T-helper 2 cell treated with Interferon-gamma antibody and Interleukin-4, amounts not matched to agents 100 ng/mL and 5 ng/mL, for 36 hours (primary cell): ENCODE results near the gene FOXP1. TPM values are rescaled to one million over a fixed set of nuclear protein-coding genes. Genes with fewer than 3 reads are reported as not detected.

Experiments used
- intact Hi-C: fragments of 100-400 bp; cut with micrococcal nuclease; formaldehyde crosslinking; loops from one replicate; pipeline ENCODE4 v1.15.1; 2023
- total RNA-seq: library from RNA; stranded (reverse); gene quantifications from 2 replicates; pipeline ENCODE4 v1.2.3, GENCODE V29; 2022

FOXP1 gene
- total RNA-seq, 1 donor from 2014 or later: 113 TPM

DNA sequence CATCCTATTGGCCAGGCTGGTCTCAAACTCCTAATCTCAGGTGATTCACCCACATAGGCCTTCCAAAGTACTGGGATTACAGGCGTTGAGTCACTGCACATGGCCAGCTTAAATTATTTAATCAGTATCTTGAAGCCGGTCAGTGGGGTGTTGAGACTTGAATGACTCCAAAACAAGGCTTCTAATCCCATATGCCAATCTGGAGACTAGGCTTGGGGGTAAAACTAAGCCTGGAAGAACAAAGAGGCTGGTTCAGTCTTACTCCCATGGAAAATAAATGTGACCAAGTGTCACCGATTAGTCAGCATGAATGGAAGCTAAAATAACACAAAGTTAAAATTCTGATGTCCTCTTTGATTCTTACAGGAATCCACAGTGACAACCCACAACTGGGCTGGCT lies 509.1 kb downstream of the FOXP1 start:
- intact Hi-C loops: no loop called here

DNA sequence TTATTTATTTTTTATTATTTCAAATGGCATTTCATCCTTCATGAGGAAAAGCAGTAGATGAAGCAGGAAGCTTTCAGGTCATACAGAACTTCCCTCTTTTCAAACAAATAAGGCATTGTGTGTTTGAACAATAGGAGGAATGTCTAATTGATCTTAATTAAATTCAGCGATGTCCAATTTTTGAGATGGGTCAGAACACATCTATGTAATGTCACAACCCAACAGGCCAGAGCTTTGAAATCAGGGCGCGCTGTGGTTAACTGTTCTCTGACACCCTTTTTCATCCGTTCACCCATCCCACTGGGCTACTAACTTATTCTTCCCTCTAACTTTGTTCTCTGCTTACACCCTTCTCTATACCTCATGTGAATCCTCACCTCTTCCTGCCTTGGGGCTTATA lies 510.5 kb downstream of the FOXP1 start:
- intact Hi-C loops: no loop called here

DNA sequence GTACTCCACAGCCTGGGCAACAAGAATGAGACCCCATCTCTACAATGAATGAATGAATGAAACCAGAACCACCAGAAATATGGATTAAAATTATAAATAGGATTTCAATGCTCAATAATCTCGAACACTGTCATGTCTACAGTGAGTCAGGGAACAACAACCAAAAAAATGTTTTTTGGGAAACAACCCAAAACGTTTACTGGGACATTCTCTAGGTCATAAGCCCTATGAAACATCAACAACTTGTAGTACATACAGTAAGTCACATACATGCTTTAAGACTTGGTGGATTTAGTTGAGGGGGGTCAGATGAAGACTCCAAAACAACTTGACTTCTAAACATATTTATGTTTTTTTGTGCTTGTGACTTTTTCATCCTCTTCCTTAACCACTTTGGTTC lies 511.2 kb downstream of the FOXP1 start:
- intact Hi-C loops: no loop called here

DNA sequence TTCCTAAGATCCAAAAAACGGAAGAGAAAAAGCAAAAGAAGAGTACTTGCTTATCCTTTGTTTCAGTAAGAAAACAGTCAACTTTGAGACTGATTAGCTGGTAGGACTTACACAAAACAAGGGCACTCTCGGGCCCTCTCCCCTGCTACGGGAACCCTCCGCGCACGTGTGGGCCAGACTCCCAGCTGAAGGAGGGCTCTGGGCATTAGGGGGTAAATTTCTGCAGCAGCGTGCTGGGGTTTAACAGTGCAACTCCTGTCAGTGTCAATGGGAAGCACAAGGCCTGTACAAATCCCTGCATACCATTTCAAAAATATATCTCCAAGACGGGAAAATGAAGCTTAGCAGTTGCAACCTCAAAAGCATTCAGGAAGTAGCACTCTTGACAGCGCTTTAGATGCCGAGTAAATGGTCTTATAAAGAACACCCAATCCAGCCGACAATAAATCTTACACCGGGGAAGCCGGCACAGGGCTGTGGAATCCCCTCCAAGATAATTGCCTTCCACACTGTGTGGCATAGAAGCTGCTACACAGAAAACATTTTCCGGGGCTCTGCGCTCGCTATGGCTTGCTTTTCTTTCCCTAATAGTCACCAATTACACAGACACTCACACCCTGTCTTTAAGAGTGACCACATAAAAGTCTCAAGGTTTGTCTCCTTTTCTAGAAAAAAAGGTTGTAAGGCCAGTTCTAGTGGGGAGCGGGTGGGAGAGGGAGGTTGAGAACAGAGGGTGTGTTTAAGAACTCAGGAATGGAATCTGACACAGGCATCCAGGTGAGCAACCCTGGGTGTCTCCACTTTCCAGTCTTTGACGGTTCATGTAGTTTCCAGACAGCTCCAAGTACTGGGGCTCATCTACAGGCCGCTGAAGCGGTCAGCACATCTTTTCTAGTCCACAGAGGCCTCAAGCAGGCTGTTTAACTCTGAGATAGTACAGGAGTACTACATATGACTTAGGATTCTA lies 512.7 kb downstream of the FOXP1 start:
- intact Hi-C loops: loop anchor here (2.0 kb wide), 2 partner anchors 442 to 518 kb away; no protein-coding TSS in a partner anchor

DNA sequence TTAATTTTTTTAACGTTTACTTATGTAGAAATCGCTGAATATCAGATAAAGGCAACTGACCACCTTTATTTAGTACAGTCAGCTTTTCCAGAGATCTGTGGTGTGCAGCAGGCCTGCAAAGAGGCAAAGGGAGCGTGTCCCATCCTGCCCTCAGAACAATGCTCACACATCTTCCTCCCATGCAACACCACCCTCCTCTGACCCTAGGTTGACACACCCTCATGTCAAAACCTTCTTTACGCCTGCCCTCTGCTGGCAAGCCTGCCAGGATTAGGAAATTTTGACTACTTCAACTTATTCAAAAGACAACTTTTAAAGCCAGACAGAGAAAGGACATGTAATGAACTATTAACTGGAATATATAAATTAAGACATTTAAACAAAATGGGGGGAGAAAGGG lies 513.7 kb downstream of the FOXP1 start:
- intact Hi-C loops: loop anchor here (1.0 to 10.0 kb wide), 5 partner anchors 62 to 1985 kb away; partner anchors contain the start of genes ARL6IP5, SHQ1 and UBA3

DNA sequence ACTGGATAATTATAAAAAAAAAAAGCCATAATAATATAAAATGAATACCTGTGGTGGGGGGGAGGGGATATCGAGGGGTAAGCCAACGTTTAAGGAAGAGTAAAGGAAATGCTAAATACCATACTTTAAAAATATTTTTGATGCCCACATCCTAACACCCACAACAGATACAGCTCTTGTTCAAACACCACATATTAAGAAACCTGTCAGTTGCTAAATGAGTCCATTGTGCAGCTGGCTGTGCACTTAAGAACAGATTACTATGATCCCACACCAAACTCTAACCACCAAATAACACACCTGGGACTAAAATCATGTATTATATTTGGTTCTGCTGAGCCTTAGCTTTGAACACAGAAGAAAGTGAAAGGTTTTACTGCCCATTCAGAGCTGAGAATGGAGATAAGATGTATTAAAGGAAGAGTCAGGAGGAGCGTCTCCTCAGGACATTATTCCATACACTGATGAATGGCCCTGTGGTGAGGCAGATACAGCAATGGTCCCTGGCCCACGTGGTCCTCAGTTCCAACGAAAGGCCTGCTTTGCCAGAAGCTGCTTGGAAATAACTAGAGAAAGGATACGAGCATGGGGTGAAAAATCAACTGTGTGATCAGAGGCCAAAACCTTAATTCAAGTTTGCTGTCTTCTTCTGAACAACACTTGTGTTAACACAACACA lies 515.4 kb downstream of the FOXP1 start:
- intact Hi-C loops: loop anchor here (10.0 kb wide), 2 partner anchors 1777 to 1983 kb away; partner anchors contain the start of genes ARL6IP5, SHQ1 and UBA3

DNA sequence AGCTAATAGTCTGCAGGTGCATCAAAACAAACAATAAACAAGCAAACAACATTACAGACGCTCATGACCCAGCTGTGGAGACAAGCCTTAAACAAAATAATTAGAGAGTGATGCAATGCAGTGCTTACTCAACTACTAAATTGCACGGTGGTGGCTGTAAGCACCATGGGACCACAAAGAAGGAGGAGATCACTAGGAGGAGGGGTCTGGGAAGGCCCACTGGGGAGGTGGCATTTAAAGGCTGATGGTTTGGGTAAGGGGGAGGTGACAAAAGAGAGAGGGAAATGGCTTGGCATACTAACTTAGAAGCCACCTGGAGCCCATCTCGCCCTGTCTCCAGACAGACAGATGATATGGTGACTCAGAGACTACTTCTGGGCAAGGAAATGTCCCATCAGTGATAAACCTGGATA lies 516.7 kb downstream of the FOXP1 start:
- intact Hi-C loops: loop anchor here (10.0 kb wide), 2 partner anchors 1778 to 1982 kb away; partner anchors contain the start of genes ARL6IP5, SHQ1 and UBA3

DNA sequence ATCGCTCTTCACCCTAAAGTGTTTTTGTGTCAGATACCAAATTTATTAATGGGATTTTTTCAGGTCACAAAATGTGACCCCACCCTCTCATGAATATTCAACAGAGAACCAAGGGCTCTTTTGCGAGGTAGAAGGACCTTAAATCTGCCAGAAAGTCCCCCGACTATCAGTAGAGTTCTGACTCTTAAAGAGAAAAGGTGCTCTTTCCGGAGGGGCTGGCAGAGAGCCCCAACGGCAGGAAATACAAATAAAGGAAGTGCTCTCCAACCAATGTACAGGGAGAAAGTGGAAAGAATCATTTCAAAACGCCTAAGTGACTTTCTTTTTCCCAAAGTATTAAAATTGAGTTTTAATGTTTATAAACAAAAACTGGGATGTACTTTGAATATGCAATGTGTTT lies 517.2 kb downstream of the FOXP1 start:
- intact Hi-C loops: loop anchor here (10.0 kb wide), 2 partner anchors 1778 to 1982 kb away; partner anchors contain the start of genes ARL6IP5, SHQ1 and UBA3

DNA sequence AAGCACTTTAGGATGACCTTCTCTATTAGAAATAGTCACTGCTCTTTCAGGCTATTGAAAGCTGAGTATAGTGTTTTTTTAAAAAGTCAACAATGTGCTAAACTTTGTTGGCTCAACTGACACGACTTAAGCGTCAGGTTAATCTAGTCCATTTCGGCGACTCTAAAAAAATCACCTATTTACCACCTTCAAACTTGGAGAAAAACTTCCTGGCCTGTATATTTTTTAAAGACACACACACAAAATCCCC lies 517.8 kb downstream of the FOXP1 start:
- intact Hi-C loops: loop anchor here (1.0 to 10.0 kb wide), 6 partner anchors 65 to 1981 kb away; partner anchors contain the start of genes ARL6IP5, EIF4E3, SHQ1 and UBA3

DNA sequence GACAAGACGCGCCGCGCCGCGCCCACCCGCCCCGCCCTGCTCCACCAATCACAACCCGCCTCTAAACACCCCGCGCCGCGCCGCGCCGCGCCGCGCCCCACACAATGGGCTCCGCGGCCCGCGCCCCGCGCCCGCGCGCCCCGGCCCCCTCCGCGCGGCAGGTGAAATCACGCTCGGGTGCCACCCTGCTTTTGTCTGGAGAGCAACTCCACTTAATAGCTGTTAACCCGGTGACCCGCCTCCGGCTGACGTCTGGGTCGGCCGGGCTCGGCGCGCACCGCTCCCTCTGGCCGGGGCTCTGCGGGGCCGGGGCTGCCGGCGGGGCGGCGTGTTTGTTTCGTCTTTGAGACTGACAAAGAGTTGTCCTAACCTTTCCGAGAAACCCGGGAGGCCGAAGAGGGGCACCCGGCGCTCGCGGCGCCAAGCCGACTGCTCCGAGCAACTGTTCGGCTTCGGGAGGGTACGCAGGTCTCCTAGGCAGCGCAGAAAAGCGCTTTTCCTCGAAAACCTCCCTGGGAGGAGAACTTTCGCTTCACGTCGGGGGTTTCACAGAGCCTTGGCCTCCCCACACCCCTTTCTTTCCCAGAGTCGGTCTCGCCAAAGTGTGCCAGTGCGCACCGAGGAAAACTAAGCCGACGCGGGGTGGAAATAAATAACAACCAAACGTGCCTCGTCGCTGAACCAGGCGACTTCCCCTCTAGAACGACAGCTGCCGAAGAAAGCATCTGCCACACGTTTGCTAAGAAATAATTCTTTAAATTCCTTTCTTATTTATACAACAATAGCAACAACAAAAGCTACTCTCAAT lies 518.4 kb downstream of the FOXP1 start:
- intact Hi-C loops: loop anchor here (1.0 to 10.0 kb wide), 9 partner anchors 55 to 1980 kb away; partner anchors contain the start of genes ARL6IP5, EIF4E3, SHQ1 and UBA3

DNA sequence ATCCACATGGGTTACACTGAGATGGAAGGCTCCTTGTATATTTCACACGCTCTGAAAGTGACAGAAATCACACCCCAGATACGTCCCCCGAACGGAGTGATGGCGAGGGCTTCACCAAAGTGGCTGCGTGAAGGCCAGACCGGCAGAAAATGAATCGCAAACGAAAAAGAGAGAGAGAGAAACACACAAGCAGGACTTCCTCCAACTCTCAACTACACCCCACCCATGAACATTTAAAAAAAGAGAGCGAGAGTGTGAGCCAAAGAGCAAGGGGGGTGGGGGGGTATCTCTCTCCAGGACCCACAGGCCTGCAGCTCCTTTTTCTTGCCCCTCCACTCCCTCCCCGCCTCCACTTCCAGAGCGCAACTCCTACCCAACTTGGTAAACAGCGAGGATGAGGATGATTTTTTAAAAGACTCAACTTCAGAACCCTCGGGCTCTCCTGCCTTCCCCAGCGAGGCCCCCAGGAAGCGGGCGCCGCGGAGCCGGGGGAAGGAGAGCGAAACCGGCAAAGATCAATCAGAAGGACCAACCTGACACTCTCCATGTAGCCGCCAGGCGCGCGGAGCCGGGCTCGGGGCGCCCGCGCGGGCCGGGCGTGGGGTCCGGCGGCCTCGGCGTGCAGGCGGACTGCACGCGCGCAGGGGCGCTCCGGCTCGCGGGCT lies 519.1 kb downstream of the FOXP1 start:
- intact Hi-C loops: loop anchor here (1.0 to 10.0 kb wide), 8 partner anchors 54 to 1980 kb away; partner anchors contain the start of genes ARL6IP5, EIF4E3, SHQ1 and UBA3

DNA sequence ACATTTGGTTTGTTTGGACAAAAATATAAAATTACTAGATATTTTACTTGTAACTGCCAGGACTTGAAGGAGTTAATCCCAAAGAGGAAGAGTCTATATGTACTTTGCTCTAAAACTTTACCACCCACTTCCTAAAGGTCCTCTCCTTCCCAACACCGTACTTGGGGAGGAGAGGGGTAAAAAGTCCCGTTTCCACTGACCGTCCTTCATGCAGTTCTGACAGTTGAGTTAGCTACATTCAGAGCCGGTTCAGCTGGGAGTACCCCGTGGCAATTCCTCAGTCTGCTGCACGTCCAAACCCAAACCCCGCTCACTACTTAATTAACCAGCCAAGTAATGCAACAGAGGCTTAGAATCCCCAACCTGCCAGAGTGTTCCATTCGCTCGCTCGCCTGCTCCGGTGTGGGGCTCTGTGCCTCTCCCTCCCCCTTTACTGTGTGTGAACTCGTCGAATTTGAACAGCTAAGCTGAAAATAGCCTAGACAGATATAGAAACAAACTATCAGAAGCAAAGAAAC lies 519.7 kb downstream of the FOXP1 start:
- intact Hi-C loops: loop anchor here (1.0 to 10.0 kb wide), 14 partner anchors 14 to 1979 kb away; partner anchors contain the start of genes ARL6IP5, EIF4E3, SHQ1 and UBA3

DNA sequence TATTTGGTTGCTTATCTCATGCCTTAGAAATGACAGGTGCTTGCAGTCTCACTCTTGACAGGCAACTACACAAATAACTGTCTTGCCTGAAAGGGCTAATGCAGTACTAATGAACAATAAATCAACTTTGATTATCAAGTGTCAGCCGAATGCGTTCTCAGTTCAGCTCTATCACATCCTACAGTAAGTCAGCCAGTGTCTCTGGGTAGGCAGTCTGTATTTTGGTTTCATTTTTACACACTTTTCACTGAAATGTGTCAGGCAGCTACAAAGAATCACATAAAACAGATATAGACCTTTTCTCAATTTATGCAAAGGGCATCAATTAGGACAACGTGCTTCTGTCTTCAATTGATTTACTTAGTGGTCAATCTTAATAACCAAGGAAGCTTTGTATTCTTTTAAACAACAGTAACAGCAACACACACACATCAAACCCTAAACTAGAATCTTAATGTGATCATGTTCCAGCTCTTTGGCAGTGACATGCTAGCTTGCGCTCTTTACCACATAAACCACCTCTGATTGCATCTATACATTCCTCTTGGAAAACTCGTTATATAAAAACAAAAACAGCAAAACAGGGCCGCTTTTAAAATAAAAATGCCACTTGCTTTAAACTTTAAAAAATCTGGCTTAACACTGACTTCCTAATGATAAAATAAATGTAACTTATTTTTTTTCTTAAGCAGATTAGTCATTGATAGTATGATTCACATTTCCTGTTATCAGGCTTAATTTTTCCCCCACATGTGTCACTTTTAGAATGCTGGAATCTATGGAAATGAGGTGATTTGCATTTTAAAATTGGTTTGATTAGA lies 520.4 kb downstream of the FOXP1 start:
- intact Hi-C loops: loop anchor here (1.0 to 10.0 kb wide), 9 partner anchors 13 to 1978 kb away; partner anchors contain the start of genes ARL6IP5, SHQ1 and UBA3

DNA sequence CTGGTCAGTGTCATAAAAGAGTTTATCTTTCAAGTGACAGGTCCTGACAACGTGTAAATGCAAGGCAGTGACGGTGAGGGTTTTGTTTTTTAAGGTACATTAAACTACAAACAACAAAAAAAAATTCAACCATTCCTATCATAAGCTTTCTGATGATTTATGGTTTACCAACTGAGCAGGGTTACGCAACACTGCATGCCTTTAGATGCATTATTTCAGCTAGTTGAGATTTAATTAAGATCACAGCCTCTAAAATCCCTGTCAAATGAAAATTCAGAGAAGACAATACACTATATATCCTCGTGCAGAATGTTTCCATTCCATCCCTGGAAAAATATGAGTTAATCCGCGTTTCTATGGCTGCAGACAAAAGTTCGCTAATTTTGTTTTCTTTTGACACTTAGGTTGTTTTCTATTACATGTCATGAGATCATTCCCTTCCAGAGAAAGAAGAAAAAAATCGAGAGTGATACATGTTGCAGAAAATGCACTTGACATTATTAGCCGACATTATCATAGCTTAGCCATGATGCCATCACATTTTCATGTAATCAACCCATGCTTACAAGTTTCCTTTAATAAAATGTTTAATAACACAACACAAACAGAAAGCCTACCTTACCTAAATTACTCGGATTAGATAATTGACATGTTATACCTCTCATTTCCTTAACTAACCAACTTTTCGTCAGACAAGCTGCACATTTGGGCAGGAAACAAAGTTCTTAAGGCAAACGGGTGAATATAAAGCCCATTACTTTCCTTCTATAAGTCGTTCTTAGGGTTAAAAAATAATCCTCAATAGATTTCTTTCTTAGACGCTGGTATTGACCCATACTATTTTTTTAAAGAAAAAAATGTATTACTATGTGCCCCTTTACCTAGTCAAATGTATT lies 521.2 kb downstream of the FOXP1 start:
- intact Hi-C loops: loop anchor here (2.0 to 10.0 kb wide), 5 partner anchors 165 to 1977 kb away; partner anchors contain the start of genes ARL6IP5, SHQ1 and UBA3

DNA sequence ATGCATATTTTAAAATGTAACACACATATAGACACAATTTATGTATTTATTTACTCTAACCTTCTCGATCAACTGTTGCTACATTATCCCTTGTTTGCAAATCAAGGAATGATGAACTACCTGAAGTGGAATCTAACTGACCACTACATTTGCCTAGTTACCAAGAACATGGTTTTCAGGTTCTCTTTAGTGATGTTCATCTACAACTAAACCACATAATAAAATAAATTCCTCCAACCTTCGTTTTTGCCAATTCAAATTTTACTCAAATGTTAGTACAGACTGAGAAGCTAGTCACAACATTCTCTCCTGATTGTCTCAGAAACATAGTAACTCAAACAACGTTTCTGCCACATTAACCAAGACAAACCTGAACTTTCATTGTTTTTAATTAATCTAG lies 521.9 kb downstream of the FOXP1 start:
- intact Hi-C loops: loop anchor here (5.0 to 10.0 kb wide), 3 partner anchors 241 to 1977 kb away; partner anchors contain the start of genes ARL6IP5, SHQ1 and UBA3

DNA sequence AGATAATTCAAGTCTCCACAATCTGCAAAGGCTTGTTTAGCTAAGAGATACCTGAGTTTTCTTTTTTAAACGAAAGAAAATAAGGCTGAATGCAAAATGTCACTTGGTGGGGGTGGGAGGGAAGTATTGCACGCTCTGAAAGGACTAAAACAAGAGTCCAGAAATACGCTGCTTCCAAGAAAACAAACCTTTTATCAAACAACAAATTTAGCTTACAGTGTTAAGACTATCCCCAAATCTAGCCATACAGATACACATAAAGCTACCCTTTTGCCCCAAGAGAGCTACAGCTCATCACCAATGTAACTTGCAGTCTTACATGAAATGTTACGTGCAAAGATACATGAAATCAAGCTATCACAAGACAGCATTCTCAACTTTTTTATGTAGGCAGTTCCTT lies 522.5 kb downstream of the FOXP1 start:
- intact Hi-C loops: loop anchor here (5.0 to 10.0 kb wide), 3 partner anchors 241 to 1976 kb away; partner anchors contain the start of genes ARL6IP5, SHQ1 and UBA3

DNA sequence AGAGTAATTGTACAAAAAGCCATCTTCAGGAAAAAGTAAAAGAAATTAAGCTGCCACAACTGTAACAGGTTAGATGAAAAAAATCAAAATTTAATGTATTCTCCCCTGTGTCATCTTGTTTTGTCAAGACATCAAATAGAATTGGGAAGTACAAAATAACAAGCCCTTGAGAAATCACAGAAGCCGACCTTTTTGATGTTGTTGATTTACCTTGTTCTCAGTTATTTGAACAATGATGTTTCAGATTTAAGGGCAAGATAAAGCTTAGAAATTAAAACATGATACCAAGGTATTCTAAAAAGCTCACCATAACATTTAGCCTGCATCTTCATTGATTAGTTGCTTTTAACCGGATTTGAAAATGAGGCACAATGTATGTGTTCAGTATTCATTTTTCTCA lies 523.0 kb downstream of the FOXP1 start:
- intact Hi-C loops: loop anchor here (5.0 to 10.0 kb wide), 3 partner anchors 242 to 1976 kb away; partner anchors contain the start of genes ARL6IP5, SHQ1 and UBA3

DNA sequence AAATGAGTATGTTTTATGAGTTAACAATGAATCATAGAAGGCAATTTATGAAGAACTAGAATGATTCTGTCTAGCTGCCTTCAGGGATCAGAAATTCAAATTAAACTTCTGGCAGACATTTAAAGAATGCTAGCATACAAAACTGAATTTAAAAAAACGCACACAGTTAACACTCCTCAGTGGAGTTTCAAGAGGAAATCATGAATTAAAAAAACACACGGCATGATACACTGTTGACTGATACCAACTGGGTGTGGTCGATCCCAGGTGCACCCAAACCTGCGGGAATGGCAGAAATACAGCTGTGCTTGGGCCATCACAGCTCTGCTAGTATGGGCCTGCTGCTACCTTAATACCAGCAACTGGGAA lies 526.0 kb downstream of the FOXP1 start:
- intact Hi-C loops: no loop called here
